Adrenal gland (tissue), 12 donors: Measurements from ENCODE around the gene SLC1A6. TPM values are rescaled to one million over a fixed set of nuclear protein-coding genes. Genes with fewer than 3 reads are reported as not detected.

ENCODE experiments used
- DNase-seq, 7 donors: peaks; one replicate each; pipeline ENCODE4 v3.0.0-alpha.2; 2019 to 2020
- H3K27ac ChIP-seq, 5 donors: fragments of 200-600 bp; sonication (generic) in 4 of 5; 1 replicate in 3 of 5; 2 replicates in 2 of 5; pipeline versions ENCODE4 v1.5.1 to v1.8.0; 2016 to 2020; ENCODE audit warnings: mild to moderate bottlenecking in 1 of 5
- H3K27me3 ChIP-seq: fragments of 200-600 bp; 2 replicates; pipeline ENCODE4 v1.8.0; 2021
- H3K36me3 ChIP-seq, 2 donors: fragments of 200-600 bp; replicated peaks in 1 of 2; 1 replicate in 1 of 2; 2 replicates in 1 of 2; pipeline versions ENCODE4 v1.5.1 to v1.8.0; 2018 to 2022
- H3K4me1 ChIP-seq, 2 donors: fragments of 200-600 bp; replicated peaks in 1 of 2; 1 replicate in 1 of 2; 2 replicates in 1 of 2; pipeline versions ENCODE4 v1.5.1 to v1.8.0; 2018 to 2021
- H3K4me3 ChIP-seq, 4 donors: fragments of 200-600 bp; sonication (generic) in 3 of 4; one replicate each; pipeline ENCODE4 v1.5.1; 2016 to 2018
- H3K9me3 ChIP-seq, 3 donors: fragments of 200-600 bp; sonication (generic) in 1 of 3; replicated peaks in 1 of 3; 1 replicate in 2 of 3; 2 replicates in 1 of 3; pipeline versions ENCODE4 v1.5.1 to v1.8.0; 2016 to 2021
- CTCF ChIP-seq, 6 experiments: fragments of 450-650 bp in 4 of 6; fragments of 200-600 bp in 2 of 6; sonication (generic) in 1 of 6; IDR thresholded peaks; 1 replicate in 5 of 6; 2 replicates in 1 of 6; pipeline versions ENCODE4 v1.5.1 to v1.8.0; 2016 to 2021; ENCODE audit warnings: antibody characterized with exemption in 6 of 6, mild to moderate bottlenecking in 2 of 6, moderate library complexity in 1 of 6
- POLR2A ChIP-seq, 2 donors: fragments of 450-650 bp; IDR thresholded peaks; one replicate each; pipeline ENCODE4 v1.6.1; 2017; ENCODE audit warnings: antibody characterized with exemption in 2 of 2, mild to moderate bottlenecking in 2 of 2, moderate library complexity in 1 of 2
- WGBS, 4 donors: extraction: QIAGEN DNeasy Blood & Tissue Kit in 2 of 4; methylation state at CpG; one replicate each; pipeline versions ENCODE4 v1.1.5 to v1.1.7; 2013 to 2017; 5-methylcytosine and 5-hydroxymethylcytosine counted together
- intact Hi-C, 2 donors: fragments of 100-400 bp; cut with DNase I; formaldehyde crosslinking; loops; one replicate each; pipeline versions ENCODE4 v1.14.1 to v1.15.0; 2022 to 2023
- polyA plus RNA-seq, 3 donors: library from polyadenylated mRNA; stranded (reverse); fragments of 200-250 nt in 2 of 3; fragments of 350-450 nt in 1 of 3; fragmentation: Illumina TruSeq in 1 of 3; extraction: RNeasy Lipid Tissue Mini Kit (QIAGEN cat#74804) in 1 of 3; gene quantifications; one replicate each; pipeline ENCODE4 v1.2.3, GENCODE V29; 2013 to 2014
- total RNA-seq, 9 donors: library from RNA; depleted of rRNA in 4 of 9; stranded (reverse); fragments of >200 nt in 4 of 9; fragments of 120-200 nt in 1 of 9; fragmentation: NEBNext Ultra II Directional in 1 of 9; extraction: Animal tissue kit (Norgen Biotek cat#: 25700) in 1 of 9; gene quantifications; one replicate each; pipeline versions ENCODE4 v1.1.0 to v1.2.4, GENCODE V29; 2013 to 2023
- donor health status: healthy with polysubstance abuse.
- donor health status: Bipolar disorder and iron deficiency.
- donor health status: DM: yes; HTN: yes; CAD: no.
- donor health status: DM: no; HTN: no; CAD: no.
- donor health status: DM: no; HTN: no; CAD: no.
- donor health status: DM: yes; HTN: yes; CAD: no.

The SLC1A6 gene
- total and polyA plus RNA-seq, 12 donors: 0.11 TPM; not detected in 11

DNA sequence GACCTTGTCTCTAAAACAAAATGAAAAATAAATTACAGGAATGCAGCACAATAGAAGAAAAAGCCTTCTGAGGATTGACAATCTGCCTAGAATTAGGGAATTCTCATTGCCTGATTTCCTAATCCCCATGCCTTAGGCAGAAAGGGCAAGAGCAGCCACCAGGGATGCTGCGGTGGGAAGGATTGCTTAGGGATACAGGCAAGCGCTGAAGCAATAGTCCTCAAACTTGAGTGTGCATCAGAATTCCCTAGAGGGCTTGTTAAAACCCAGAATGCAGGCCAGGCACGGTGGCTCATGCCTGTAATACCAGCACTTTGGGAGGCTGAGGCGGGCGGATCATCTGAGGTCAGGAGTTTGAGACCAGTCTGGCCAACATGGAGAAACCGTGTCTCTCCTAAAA is 39.4 kb downstream of the SLC1A6 start:
- Histone ChIP-seq H3K27ac (no peak overlapping the region), H3K36me3 (no peaks in the 10 kb centered on the region), H3K27me3 (peaks cover 6% of the 10 kb centered on the region), H3K4me1 (no peaks in the 10 kb centered on the region), H3K4me3 (no peak overlapping the region), H3K9me3 (no peaks in the 10 kb centered on the region)
- intact Hi-C loops: no loop called here
- TF ChIP-seq CTCF (IDR thresholded peaks at IDR 0.05): no peak
- no peak for TF ChIP-seq POLR2A (IDR thresholded peaks at IDR 0.05)
- WGBS, 4 donors: 79 to 86% (median 83%) methylated on average over 6 of the region's 6 CpGs
- no peak for DNase-seq

DNA sequence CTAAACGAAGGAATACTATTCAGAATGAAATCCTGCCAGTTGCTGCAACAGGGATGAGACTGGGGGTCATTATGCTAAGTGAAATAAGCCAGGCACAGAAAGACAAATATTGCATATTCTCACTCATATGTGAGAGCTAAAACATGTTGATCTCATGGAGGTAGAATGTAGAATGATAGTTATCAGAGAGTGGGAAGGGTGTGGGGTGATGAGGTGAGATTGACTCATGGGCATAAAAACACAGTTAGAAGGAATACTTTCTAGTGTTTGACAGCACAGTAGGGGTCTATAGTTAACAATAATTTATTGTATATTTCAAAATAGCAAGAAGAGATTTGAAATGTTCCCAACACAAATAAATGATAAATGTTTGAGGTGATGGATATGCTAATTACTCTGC is 46.2 kb downstream of the SLC1A6 start:
- Histone ChIP-seq H3K27me3 (no peaks in the 10 kb centered on the region), H3K4me3 (no peak overlapping the region), H3K4me1 (no peaks in the 10 kb centered on the region), H3K27ac (no peak overlapping the region), H3K9me3 (no peaks in the 10 kb centered on the region), H3K36me3 (no peaks in the 10 kb centered on the region)
- intact Hi-C loops: no loop called here
- 53 to 79% (median 63%) methylated on average over 1 of the region's 1 CpG for WGBS, 4 donors
- no peak for DNase-seq
- TF ChIP-seq CTCF (IDR thresholded peaks at IDR 0.05) (no peak), POLR2A (IDR thresholded peaks at IDR 0.05) (no peak)

- Histone ChIP-seq H3K4me3 (no peak overlapping the region), H3K9me3 (no peaks in the 10 kb centered on the region), H3K27me3 (peaks cover 10% of the 10 kb centered on the region), H3K27ac (no peak overlapping the region), H3K36me3 (no peaks in the 10 kb centered on the region), H3K4me1 (no peaks in the 10 kb centered on the region)
- no peak for TF ChIP-seq CTCF (IDR thresholded peaks at IDR 0.05)
- no peak for TF ChIP-seq POLR2A (IDR thresholded peaks at IDR 0.05)
- intact Hi-C loops: no loop called here
- no peak for DNase-seq
- 49 to 65% (median 60%) methylated on average over 5 of the region's 5 CpGs for WGBS, 4 donors
Observed at GRCh38 chr19:14916848-14917247, 62.8 kb downstream of the SLC1A6 start.

- WGBS, 4 donors: 61 to 72% (median 64%) methylated on average over 6 of the region's 6 CpGs
- DNase-seq: no peak
- no peaks in the 10 kb centered on the region for H3K36me3 ChIP-seq
- intact Hi-C loops: no loop called here
- H3K27ac ChIP-seq: no peak overlapping the region
- no peak for TF ChIP-seq CTCF (IDR thresholded peaks at IDR 0.05)
- no peak for TF ChIP-seq POLR2A (IDR thresholded peaks at IDR 0.05)
- H3K27me3 ChIP-seq: peaks cover 10% of the 10 kb centered on the region
- no peaks in the 10 kb centered on the region for H3K9me3 ChIP-seq
- H3K4me1 ChIP-seq: no peaks in the 10 kb centered on the region
- no peak overlapping the region for H3K4me3 ChIP-seq
Observed at GRCh38 chr19:14915116-14915515, 64.5 kb downstream of the SLC1A6 start.
